HG02623 (cell line): ENCODE data around the gene TNIK.
"Not testable (repeated sequence)": the region's sequence is repeated elsewhere in the genome, so short reads cannot be mapped to it uniquely, and the experiment has no call there.

Experiments
- ATAC-seq: cut with Tn5 transposase; IDR thresholded peaks from one replicate; pipeline ENCODE4 v1.9.1; 2021; ENCODE audit warnings: moderate library complexity; ENCODE audit not compliant: unreplicated experiment

Gene TNIK

GRCh38 chr3:171389491-171389890 is 70.7 kb downstream of the TNIK start:
- ATAC-seq = no peak

GRCh38 chr3:171388527-171388926 is 71.7 kb downstream of the TNIK start:
- no peak for ATAC-seq

GRCh38 chr3:171387062-171387461 is 73.1 kb downstream of the TNIK start:
- ATAC-seq = no peak

- no peak for ATAC-seq
Observed at GRCh38 chr3:171385086-171385485, 75.1 kb downstream of the TNIK start.

- no peak for ATAC-seq
Observed at GRCh38 chr3:171384101-171384891, 75.9 kb downstream of the TNIK start.

GRCh38 chr3:171383206-171384018 is 76.8 kb downstream of the TNIK start:
- ATAC-seq = peak; percentile 61

- ATAC-seq = not testable (repeated sequence)
Observed at GRCh38 chr3:171382347-171382746, 77.9 kb downstream of the TNIK start.

- ATAC-seq = no peak
Observed at GRCh38 chr3:171380711-171381425, 79.3 kb downstream of the TNIK start.

- no peak for ATAC-seq
Observed at GRCh38 chr3:171379961-171380483, 80.2 kb downstream of the TNIK start.

GRCh38 chr3:171379281-171379680 is 80.9 kb downstream of the TNIK start:
- no peak for ATAC-seq

- ATAC-seq = no peak
Observed at GRCh38 chr3:171378586-171378985, 81.6 kb downstream of the TNIK start.

- ATAC-seq = no peak
Observed at GRCh38 chr3:171377859-171378258, 82.3 kb downstream of the TNIK start.

GRCh38 chr3:171376596-171376947 is 83.6 kb downstream of the TNIK start:
- no peak for ATAC-seq

GRCh38 chr3:171375666-171376595 is 84.3 kb downstream of the TNIK start:
- ATAC-seq = no peak

- no peak for ATAC-seq
Observed at GRCh38 chr3:171374661-171375285, 85.4 kb downstream of the TNIK start.

GRCh38 chr3:171374260-171374659 is 85.9 kb downstream of the TNIK start:
- no peak for ATAC-seq

GRCh38 chr3:171373711-171374110 is 86.5 kb downstream of the TNIK start:
- no peak for ATAC-seq

- no peak for ATAC-seq
Observed at GRCh38 chr3:171372694-171373093, 87.5 kb downstream of the TNIK start.

- no peak for ATAC-seq
Observed at GRCh38 chr3:171371354-171371753, 88.9 kb downstream of the TNIK start.

- ATAC-seq = no peak
Observed at GRCh38 chr3:171369156-171369555, 91.0 kb downstream of the TNIK start.
